IMR-90 (cell line): ENCODE results near the gene RPS16. TPM values are rescaled to one million over a fixed set of nuclear protein-coding genes. Genes with fewer than 3 reads are reported as not detected.

Experiments
- ATAC-seq: fragments of 200-7000 bp; cut with Tn5 transposase; 2 replicates; pipeline ENCODE4 v1.9.1; 2020; ENCODE audit warnings: low read depth, mild to moderate bottlenecking, moderate library complexity
- BruUV-seq: library from RNA; stranded (reverse); fragments of 400-500 nt; replicated peaks from 2 replicates; lab custom pipeline; 2021; lab: Mats Ljungman, UMichigan
- CTCF ChIA-PET: fragments of 300-600 bp; formaldehyde crosslinking; extraction: SDS; loops from one replicate; lab custom pipeline; 2021; ENCODE audit warnings: antibody characterized with exemption; lab: Yijun Ruan, JAX
- POLR2A ChIA-PET: fragments of 300-600 bp; sonication (Branson Sonifier 250); formaldehyde crosslinking; loops from one replicate; lab custom pipeline; 2022; ENCODE audit warnings: antibody characterized with exemption; ENCODE audit not compliant: unreplicated experiment; lab: Charles Lee
- DNase-seq: peaks from one replicate; pipeline ENCODE4 v3.0.0; 2013
- H2AFZ ChIP-seq: replicated peaks from 2 replicates; pipeline ENCODE3; 2013; ENCODE audit warnings: low read length, mild to moderate bottlenecking; ENCODE audit not compliant: poor library complexity
- H2AK5ac ChIP-seq: 2 replicates; pipeline ENCODE4 v1.6.1; 2013; ENCODE audit warnings: low read depth, low read length, inconsistent platforms
- H2AK9ac ChIP-seq: replicated peaks from 2 replicates; pipeline ENCODE3; 2013; ENCODE audit warnings: mild to moderate bottlenecking, low read depth, low read length, moderate library complexity; ENCODE audit not compliant: poor library complexity
- H2BK120ac ChIP-seq: 2 replicates; pipeline ENCODE4 v1.6.1; 2013; ENCODE audit warnings: low read depth, low read length, inconsistent platforms
- H2BK15ac ChIP-seq: 3 replicates; pipeline ENCODE4 v1.6.1; 2013; ENCODE audit warnings: low read depth, low read length, inconsistent platforms
- H2BK20ac ChIP-seq: 2 replicates; pipeline ENCODE4 v1.6.1; 2013; ENCODE audit warnings: low read depth, mild to moderate bottlenecking, inconsistent platforms, low read length, moderate library complexity
- H2BK5ac ChIP-seq: 2 replicates; pipeline ENCODE4 v1.6.1; 2013; ENCODE audit warnings: mild to moderate bottlenecking, low read depth, low read length, inconsistent platforms; ENCODE audit not compliant: poor library complexity, severe bottlenecking
- H3K14ac ChIP-seq: replicated peaks from 2 replicates; pipeline ENCODE4 v1.6.1; 2013; ENCODE audit warnings: low read depth, low read length, inconsistent platforms
- H3K18ac ChIP-seq: 2 replicates; pipeline ENCODE4 v1.6.1; 2013; ENCODE audit warnings: low read depth, low read length, control low read depth
- H3K23ac ChIP-seq: 2 replicates; pipeline ENCODE4 v1.6.1; 2013; ENCODE audit warnings: low read depth, low read length, inconsistent platforms
- H3K27ac ChIP-seq: 2 replicates; pipeline ENCODE4 v1.5.1; 2013; ENCODE audit warnings: mild to moderate bottlenecking, control low read depth, low read length; ENCODE audit not compliant: insufficient read depth
- H3K27me3 ChIP-seq: 2 replicates; pipeline ENCODE4 v1.6.1; 2013; ENCODE audit warnings: low read length; ENCODE audit not compliant: control insufficient read depth, insufficient read depth
- H3K36me3 ChIP-seq: 2 replicates; pipeline ENCODE4 v1.6.1; 2013; ENCODE audit warnings: low read length, mixed read lengths; ENCODE audit not compliant: control insufficient read depth, insufficient read depth
- H3K4ac ChIP-seq: 2 replicates; pipeline ENCODE4 v1.6.1; 2013; ENCODE audit warnings: low read depth, low read length, inconsistent platforms
- H3K4me1 ChIP-seq: 2 replicates; pipeline ENCODE4 v1.6.1; 2013; ENCODE audit warnings: low read length, mixed read lengths; ENCODE audit not compliant: control insufficient read depth, insufficient read depth
- H3K4me2 ChIP-seq: 2 replicates; pipeline ENCODE4 v1.6.1; 2013; ENCODE audit warnings: low read depth, mild to moderate bottlenecking, control low read depth, low read length, moderate library complexity
- H3K4me3 ChIP-seq: 2 replicates; pipeline ENCODE4 v1.5.1; 2013; ENCODE audit warnings: low read depth, mild to moderate bottlenecking, control low read depth, low read length, moderate library complexity; ENCODE audit not compliant: insufficient read depth
- H3K56ac ChIP-seq: 2 replicates; pipeline ENCODE4 v1.6.1; 2013; ENCODE audit warnings: low read length, inconsistent platforms; ENCODE audit not compliant: insufficient read depth; ENCODE audit errors: extremely low read depth
- H3K79me1 ChIP-seq, 2 experiments: 2 replicates each; pipeline ENCODE4 v1.6.1; 2013; ENCODE audit warnings: low read length in 2 of 2, inconsistent platforms in 1 of 2, low read depth in 1 of 2
- H3K9ac ChIP-seq: 2 replicates; pipeline ENCODE4 v1.6.1; 2013; ENCODE audit warnings: low read depth, low read length, control low read depth
- H3K9me1 ChIP-seq: 2 replicates; pipeline ENCODE4 v1.6.1; 2013; ENCODE audit warnings: low read length, inconsistent platforms; ENCODE audit not compliant: insufficient read depth
- H3K9me3 ChIP-seq: 2 replicates; pipeline ENCODE4 v1.6.1; 2013; ENCODE audit warnings: low read length; ENCODE audit not compliant: control insufficient read depth, insufficient read depth
- H4K20me1 ChIP-seq: 2 replicates; pipeline ENCODE4 v1.6.1; 2013; ENCODE audit warnings: low read length, inconsistent platforms; ENCODE audit not compliant: insufficient read depth
- H4K5ac ChIP-seq: 2 replicates; pipeline ENCODE4 v1.6.1; 2013; ENCODE audit warnings: mild to moderate bottlenecking, low read depth, low read length, control low read depth
- H4K8ac ChIP-seq, 2 experiments: 2 replicates each; pipeline ENCODE4 v1.6.1; 2013; ENCODE audit warnings: low read depth in 2 of 2, low read length in 2 of 2, control low read depth in 1 of 2, inconsistent platforms in 1 of 2
- H4K91ac ChIP-seq: 2 replicates; pipeline ENCODE4 v1.6.1; 2013; ENCODE audit warnings: low read depth, low read length, inconsistent platforms; ENCODE audit not compliant: insufficient read depth
- CHD1 ChIP-seq: IDR thresholded peaks from 2 replicates; pipeline ENCODE4 v1.6.1; 2012; ENCODE audit warnings: low read depth, low read length, improper control_type of control experiment
- CTCF ChIP-seq: conservative IDR thresholded peaks from 2 replicates; pipeline ENCODE4 v1.5.1; 2012; ENCODE audit warnings: mild to moderate bottlenecking, low read depth, low read length, improper control_type of control experiment
- MAFK ChIP-seq: IDR thresholded peaks from 2 replicates; pipeline ENCODE4 v1.6.1; 2012; ENCODE audit warnings: low read depth, low read length, improper control_type of control experiment
- MAZ ChIP-seq: IDR thresholded peaks from 2 replicates; pipeline ENCODE4 v1.6.1; 2012; ENCODE audit warnings: low read depth, mild to moderate bottlenecking, low read length, improper control_type of control experiment, moderate library complexity, borderline replicate concordance
- MXI1 ChIP-seq: IDR thresholded peaks from 2 replicates; pipeline ENCODE4 v1.6.1; 2012; ENCODE audit warnings: low read depth, mild to moderate bottlenecking, low read length, moderate library complexity, borderline replicate concordance
- NFE2L2 ChIP-seq: fragments of 150-350 bp; IDR thresholded peaks from 2 replicates; pipeline ENCODE4 v1.6.1; 2016; ENCODE audit warnings: low read depth, mild to moderate bottlenecking, low read length
- POLR2A ChIP-seq: IDR thresholded peaks from 2 replicates; pipeline ENCODE4 v1.6.1; 2012; ENCODE audit warnings: mild to moderate bottlenecking, low read depth, low read length
- RAD21 ChIP-seq: IDR thresholded peaks from 2 replicates; pipeline ENCODE4 v1.6.1; 2012; ENCODE audit warnings: low read length, improper control_type of control experiment
- RFX5 ChIP-seq: IDR thresholded peaks from 2 replicates; pipeline ENCODE4 v1.8.0; 2012; ENCODE audit warnings: low read depth, mild to moderate bottlenecking, low read length, moderate library complexity
- SMC3 ChIP-seq: fragments of 150-350 bp; IDR thresholded peaks from 2 replicates; pipeline ENCODE4 v1.6.1; 2016; ENCODE audit warnings: low read depth, mild to moderate bottlenecking, antibody characterized with exemption, low read length, moderate library complexity
- USF2 ChIP-seq: fragments of 150-350 bp; IDR thresholded peaks from 2 replicates; pipeline ENCODE4 v1.6.1; 2017; ENCODE audit warnings: mild to moderate bottlenecking, antibody characterized with exemption, low read length, low read depth
- WGBS, 2 experiments: methylation state at CpG; one replicate each; pipeline versions ENCODE4 v1.1.5 to v1.1.7; 2013; ENCODE audit warnings: missing lambda C conversion rate in 2 of 2; ENCODE audit not compliant: insufficient read length in 1 of 2; ENCODE audit errors: extremely low coverage in 2 of 2; 5-methylcytosine and 5-hydroxymethylcytosine counted together
- dilution Hi-C: fragments of 300-500 bp; cut with HindIII; formaldehyde crosslinking; loops from one replicate; pipeline ENCODE4 v1.14.3; 2018; ENCODE audit warnings: low sequenced_read_pairs; ENCODE audit not compliant: unreplicated experiment
- in situ Hi-C: fragments of 300-500 bp; cut with MboI; formaldehyde crosslinking; loops from 3 replicates; pipeline ENCODE4 v1.14.3; 2019; ENCODE audit warnings: low sequenced_read_pairs, inconsistent platforms, mixed read lengths
- intact Hi-C: fragments of 100-400 bp; cut with micrococcal nuclease; formaldehyde crosslinking; loops from 2 replicates; pipeline ENCODE4 v1.10.0; 2022
- polyA plus RNA-seq, 3 experiments: library from polyadenylated mRNA; depleted of rRNA; stranded (reverse); fragments of >200 nt; gene quantifications; 2 replicates each; pipeline ENCODE4 v1.2.3, GENCODE V29; 2012; ENCODE audit warnings: low replicate concordance in 1 of 3
- total RNA-seq: library from RNA; depleted of rRNA; stranded (reverse); fragments of >200 nt; gene quantifications from 2 replicates; pipeline ENCODE4 v1.2.3, GENCODE V29; 2012

RPS16 gene
- total and polyA plus RNA-seq, 2 of the 4 experiments (the other 2 are of a cell fraction) = 320 to 3,500 TPM

- Histone ChIP-seq H2BK120ac (no peak overlapping the region), H3K27me3 (no peaks in the 10 kb centered on the region), H3K14ac (no peak overlapping the region), H4K8ac (no peak overlapping the region), H3K4me3 (no peak overlapping the region), H2BK5ac (no peak overlapping the region), H3K23ac (no peak overlapping the region), H2AK5ac (no peak overlapping the region), H3K4me1 (peaks cover 5% of the 10 kb centered on the region), H3K9ac (no peak overlapping the region), H4K91ac (no peak overlapping the region), H3K4ac (no peak overlapping the region), H4K20me1 (peaks cover 4% of the 10 kb centered on the region), H3K9me1 (peaks cover 13% of the 10 kb centered on the region), H3K18ac (no peak overlapping the region), H2BK15ac (no peak overlapping the region), H3K36me3 (peaks cover 78% of the 10 kb centered on the region), H3K56ac (no peak overlapping the region), H2BK20ac (no peak overlapping the region), H4K5ac (no peak overlapping the region), H2AFZ (no peak overlapping the region), H3K9me3 (no peaks in the 10 kb centered on the region), H3K4me2 (no peak overlapping the region), H2AK9ac (no peak overlapping the region), H3K27ac (no peak overlapping the region), H3K79me1 (peaks cover 16 to 41% of the 10 kb centered on the region in 2 experiments)
- in situ Hi-C loops (no loop called here), dilution Hi-C loops (no loop called here), intact Hi-C loops (no loop called here)
- ChIA-PET POLR2A (interaction anchor here (0.6 kb wide), 1 partner anchor 22 kb away, joined by 14 read pairs; the partner anchor contains the start of gene ZFP36), CTCF (no interaction called here)
- ATAC-seq = no peak
- DNase-seq = no peak
- TSS peak; percentile 71 for BruUV-seq
- TF ChIP-seq MAZ (no peak), USF2 (no peak), RFX5 (no peak), RAD21 (no peak), SMC3 (no peak), MXI1 (no peak), POLR2A (no peak; the same call in 1 of the 2 replicates), MAFK (no peak), NFE2L2 (no peak), CTCF (no peak), CHD1 (no peak)
- no CpG with 5 or more reads among the region's 9 CpGs for WGBS, 2 experiments
Measured at GRCh38 chr19:39384839-39385568, 50.7 kb downstream of the RPS16 start.
